ENCODE data around the gene MRTO4. TPM values are rescaled to one million over a fixed set of nuclear protein-coding genes. Genes with fewer than 3 reads are reported as not detected.

Gene MRTO4
- total RNA-seq, 2 donors from 2014 or later, result 8.8 to 29.6 TPM

- no peaks in the 10 kb centered on the region for H3K27me3 ChIP-seq (replicated peaks; ENCODE audit: insufficient read depth)
- DNase-seq (ENCODE audit: low spot score), result no peak
- peaks cover 8 to 14% of the 10 kb centered on the region in 2 donors for H3K4me1 ChIP-seq (ENCODE audit: control insufficient read depth in 1 of 2, low read depth in 2 of 2)
- H3K4me3 ChIP-seq, result no peak overlapping the region
- peaks cover 38% of the 10 kb centered on the region for H3K36me3 ChIP-seq
- no peak overlapping the region for H3K27ac ChIP-seq
- no peaks in the 10 kb centered on the region for H3K9me3 ChIP-seq
- no peak for TF ChIP-seq CTCF (IDR thresholded peaks at IDR 0.05)
- no peak for ATAC-seq (ENCODE audit: insufficient number of reproducible peaks, low FRiP score, low read depth)
Measured at GRCh38 chr1:19307794-19308508, 56.3 kb downstream of the MRTO4 start.

GRCh38 chr1:19308509-19308907 is 56.9 kb downstream of the MRTO4 start:
- no peaks in the 10 kb centered on the region for H3K27me3 ChIP-seq (replicated peaks; ENCODE audit: insufficient read depth)
- no peak for TF ChIP-seq CTCF (IDR thresholded peaks at IDR 0.05)
- H3K9me3 ChIP-seq, result no peaks in the 10 kb centered on the region
- DNase-seq (ENCODE audit: low spot score) (no peak), ATAC-seq (ENCODE audit: insufficient number of reproducible peaks, low FRiP score, low read depth) (no peak)
- no peak overlapping the region for H3K27ac ChIP-seq
- no peak overlapping the region for H3K4me3 ChIP-seq
- peaks cover 33% of the 10 kb centered on the region for H3K36me3 ChIP-seq
- H3K4me1 ChIP-seq (ENCODE audit: control insufficient read depth in 1 of 2, low read depth in 2 of 2), result peaks cover 13 to 19% of the 10 kb centered on the region in 2 donors

- no peak for ATAC-seq (ENCODE audit: insufficient number of reproducible peaks, low FRiP score, low read depth)
- Histone ChIP-seq H3K27ac (no peak overlapping the region), H3K9me3 (no peaks in the 10 kb centered on the region), H3K4me3 (no peak overlapping the region), H3K36me3 (peaks cover 26% of the 10 kb centered on the region), H3K27me3 (replicated peaks; ENCODE audit: insufficient read depth) (no peaks in the 10 kb centered on the region), H3K4me1 (ENCODE audit: control insufficient read depth in 1 of 2, low read depth in 2 of 2) (peaks cover 19 to 23% of the 10 kb centered on the region in 2 donors)
- DNase-seq (ENCODE audit: low spot score), result no peak
- TF ChIP-seq CTCF (IDR thresholded peaks at IDR 0.05), result no peak
Measured at GRCh38 chr1:19309123-19309813, 57.7 kb downstream of the MRTO4 start.

Other genes with a start within 250 kb of the MRTO4 start
- gene UBR4, start 41.5 kb upstream of the MRTO4 start, total RNA-seq, result 100 to 1,000 TPM; 231 to 266 TPM
- gene EMC1, start 281 bp upstream of the MRTO4 start, total RNA-seq, result 10 to 100 TPM; 39.3 to 63.0 TPM
- 1 to 10 TPM; 2.5 to 3.9 TPM for gene AKR7A3, start 37.0 kb downstream of the MRTO4 start, total RNA-seq
- 10 to 100 TPM; 67.1 to 71.5 TPM for gene AKR7A2, start 60.3 kb downstream of the MRTO4 start, total RNA-seq
- 10 to 100 TPM; 11.4 to 12.0 TPM for gene SLC66A1, start 60.5 kb downstream of the MRTO4 start, total RNA-seq
- gene CAPZB, start 233.7 kb downstream of the MRTO4 start, total RNA-seq, result 100 to 1,000 TPM; 119 to 174 TPM